SKM-1 treated with dmso at 0.1 percent for 144 hours (cell line): ENCODE measurements around the gene PCSK6.

Experiments used
- DNase-seq: peaks from one replicate; lab custom pipeline; 2025; ENCODE audit not compliant: unreplicated experiment; lab: John Stamatoyannopoulos, UW

The PCSK6 gene

DNA sequence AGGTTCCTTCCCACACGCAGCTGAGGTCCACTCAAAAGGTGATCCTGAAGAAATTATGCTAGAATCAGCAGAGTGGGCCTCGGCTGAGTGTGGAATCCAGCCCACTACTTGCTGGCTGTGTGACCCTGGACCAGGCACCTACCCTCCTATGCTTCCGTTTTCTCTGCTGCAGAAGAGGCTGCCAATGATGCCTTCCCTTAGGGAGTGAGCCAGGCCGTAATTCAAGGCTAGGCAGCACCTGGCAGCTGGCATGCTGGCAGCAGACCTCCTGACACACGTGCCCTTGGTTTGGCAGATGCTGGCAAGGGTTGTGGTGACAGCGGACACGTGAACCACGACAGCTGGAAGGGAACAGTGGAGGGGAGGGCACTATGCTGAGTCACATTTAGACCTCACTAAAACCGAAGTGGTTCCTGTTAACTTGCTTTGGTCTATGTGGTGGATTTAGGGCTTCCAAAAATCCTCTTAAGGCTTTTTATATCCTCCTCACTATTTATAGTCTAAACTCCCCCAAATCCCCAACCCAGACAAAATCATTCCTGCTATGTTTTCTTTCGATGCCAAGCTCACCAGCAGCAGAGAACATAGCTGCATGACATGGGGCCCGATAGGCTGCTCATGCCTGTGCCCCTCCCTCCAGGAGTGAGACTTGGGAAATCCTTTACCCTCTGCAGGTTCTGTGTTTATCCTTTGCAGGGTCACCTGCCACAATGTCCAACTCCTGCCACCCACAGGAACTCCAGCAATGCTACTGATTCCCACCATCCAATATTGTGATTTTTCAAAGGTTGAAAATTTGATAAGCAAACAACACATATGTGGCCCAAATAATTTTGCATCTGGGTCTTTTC lies 10.6 kb upstream of the PCSK6 start:
- peak; percentile 26 for DNase-seq

DNA sequence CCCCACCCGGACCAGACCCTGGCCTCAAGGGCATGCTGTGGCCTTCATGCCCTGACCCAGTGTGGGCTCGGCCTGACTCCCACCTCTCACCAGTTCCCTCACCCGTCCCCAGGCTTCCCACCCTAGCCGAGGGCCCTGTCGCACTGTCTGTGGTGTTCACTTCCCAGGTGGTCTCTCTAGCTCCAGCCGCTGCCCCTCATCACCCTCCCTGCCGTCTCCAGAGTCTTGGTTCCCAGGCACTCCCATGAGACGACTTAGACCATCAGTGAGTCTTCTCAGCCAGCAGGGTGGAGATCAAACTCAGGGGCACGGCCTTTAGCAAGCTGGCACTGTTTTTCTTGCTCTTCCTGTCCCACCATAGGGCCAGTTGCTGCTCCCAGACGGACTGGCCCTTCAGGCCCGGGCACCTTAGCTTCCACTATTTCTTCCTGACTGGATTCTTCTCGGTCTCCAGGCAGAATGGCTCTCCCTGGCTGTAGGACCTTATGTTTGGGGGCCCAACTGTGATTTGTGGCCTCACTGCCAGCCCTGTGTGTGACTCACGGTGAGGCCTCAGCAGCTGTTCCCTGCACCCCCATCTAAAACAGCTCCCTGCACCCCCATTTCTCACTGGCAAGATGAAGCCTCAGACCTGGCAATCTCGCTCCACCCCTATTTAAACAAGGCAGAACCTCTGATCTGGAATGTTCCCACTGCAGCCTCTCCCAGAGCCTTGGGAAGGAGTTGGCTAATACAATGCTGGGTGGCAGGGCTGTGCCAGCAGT lies 9.4 kb upstream of the PCSK6 start:
- DNase-seq = no peak

DNA sequence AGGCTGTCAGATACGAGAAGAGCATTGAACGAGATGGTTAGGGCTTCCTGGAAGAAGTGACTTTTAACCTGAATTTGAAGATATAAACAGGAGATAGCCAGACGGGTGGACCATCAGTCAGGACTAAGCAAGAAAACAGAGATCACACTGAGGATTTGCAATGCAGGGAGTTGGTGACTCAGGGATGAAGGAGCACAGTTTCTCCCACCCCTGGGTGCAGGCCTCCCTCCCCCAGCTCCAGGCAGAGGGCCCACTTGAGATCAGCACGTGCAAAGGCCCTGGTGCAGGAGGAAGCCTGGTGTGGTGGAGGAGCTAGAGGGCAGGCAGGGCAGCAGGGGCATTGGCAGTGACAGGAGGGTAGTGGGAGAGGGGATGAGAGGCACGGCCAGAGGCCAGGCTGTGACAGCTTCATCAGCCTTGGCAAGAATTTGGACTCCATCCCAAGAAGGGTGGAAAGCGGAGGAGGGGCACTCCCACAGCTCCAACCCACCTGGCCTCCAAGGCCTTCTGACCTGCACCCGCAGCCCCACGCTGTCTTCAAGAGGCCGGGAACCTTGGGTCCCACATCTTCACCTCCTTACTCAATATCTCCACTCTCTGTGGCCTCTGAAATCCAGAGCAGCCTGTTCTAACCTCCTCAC lies 8.7 kb upstream of the PCSK6 start:
- DNase-seq = no peak

DNA sequence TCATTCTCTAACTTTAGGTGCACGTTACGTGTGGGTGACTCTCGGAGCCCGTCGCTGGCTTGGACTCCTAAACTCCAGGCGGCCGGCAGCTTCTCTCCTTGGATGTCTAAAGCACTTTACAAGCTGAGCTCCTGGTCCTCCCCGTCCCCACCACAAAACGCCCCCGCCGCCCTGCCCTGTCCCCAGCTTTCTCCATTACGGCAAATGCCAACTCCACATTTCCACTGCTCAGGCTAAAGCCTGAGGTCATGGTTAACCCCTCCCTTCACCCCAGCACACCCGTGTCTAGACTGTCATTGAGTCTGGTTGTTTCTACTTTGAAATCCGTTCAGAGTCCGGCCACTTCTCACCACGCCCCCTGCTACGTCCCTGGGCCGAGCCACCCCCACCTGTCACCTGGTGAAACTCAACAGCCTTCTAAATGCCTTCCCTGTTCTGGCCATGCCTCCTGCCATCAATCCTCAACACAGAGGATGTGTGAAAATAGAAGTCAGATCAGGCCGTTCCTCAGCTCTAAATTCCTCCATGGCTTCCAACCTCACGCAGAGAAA lies 8.1 kb upstream of the PCSK6 start:
- DNase-seq = no peak

DNA sequence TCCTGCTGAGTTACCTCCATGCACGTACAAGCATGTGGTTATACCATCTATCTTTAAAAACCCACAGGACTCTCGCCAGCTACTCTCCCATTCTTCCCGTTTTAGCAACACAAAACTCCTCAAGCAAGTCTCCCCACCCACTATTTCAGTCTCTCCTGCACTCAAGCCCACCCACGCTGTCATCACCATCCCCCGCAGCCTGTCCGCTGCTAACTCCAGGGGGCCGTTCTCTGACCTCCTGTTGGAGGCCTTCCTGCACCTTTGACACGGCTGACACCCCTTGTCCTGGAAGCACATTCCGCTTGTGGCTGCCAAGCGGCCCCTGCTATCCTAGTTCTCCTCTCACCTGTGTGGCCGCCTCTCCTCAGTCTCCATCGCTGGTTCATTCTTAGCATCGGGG lies 7.5 kb upstream of the PCSK6 start:
- no peak for DNase-seq

DNA sequence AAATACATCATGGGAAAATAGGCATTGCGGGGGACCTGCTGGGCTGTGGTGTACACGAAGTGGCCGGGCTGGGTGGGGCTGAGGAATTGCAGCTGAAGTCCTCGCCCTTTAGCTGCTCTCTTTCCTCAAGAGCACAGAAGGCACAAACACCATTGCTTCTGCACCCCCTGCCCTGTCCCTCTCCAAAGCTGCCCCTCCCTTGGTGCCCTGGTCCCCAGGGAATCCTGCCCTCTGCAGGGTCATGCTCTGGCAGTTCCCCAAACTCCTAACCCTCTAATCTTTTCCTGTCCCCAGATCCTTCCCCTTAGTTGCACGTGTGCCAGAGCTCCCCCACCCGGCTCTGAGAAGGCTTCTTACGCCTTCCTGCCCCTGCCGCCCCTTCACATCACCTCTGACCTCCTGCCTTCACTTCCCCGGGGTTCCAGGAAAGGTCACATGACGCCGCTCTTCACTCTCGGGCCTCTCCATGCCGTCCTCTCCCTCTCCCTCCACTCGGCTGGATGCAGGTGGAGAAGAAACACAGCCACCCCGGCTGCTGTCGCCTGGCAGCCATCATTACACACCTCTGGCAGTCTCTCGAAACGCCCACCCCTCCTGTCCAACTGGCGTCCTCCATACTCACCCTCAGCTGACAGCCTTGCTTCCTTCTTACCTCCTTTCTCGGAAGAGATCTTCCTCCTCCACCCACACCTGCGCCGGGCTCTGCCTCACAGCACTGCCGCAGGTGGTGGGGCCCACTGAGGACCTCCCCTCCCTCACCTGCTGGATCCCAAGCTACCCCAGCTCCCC lies 6.9 kb upstream of the PCSK6 start:
- peak; percentile 62 for DNase-seq

DNA sequence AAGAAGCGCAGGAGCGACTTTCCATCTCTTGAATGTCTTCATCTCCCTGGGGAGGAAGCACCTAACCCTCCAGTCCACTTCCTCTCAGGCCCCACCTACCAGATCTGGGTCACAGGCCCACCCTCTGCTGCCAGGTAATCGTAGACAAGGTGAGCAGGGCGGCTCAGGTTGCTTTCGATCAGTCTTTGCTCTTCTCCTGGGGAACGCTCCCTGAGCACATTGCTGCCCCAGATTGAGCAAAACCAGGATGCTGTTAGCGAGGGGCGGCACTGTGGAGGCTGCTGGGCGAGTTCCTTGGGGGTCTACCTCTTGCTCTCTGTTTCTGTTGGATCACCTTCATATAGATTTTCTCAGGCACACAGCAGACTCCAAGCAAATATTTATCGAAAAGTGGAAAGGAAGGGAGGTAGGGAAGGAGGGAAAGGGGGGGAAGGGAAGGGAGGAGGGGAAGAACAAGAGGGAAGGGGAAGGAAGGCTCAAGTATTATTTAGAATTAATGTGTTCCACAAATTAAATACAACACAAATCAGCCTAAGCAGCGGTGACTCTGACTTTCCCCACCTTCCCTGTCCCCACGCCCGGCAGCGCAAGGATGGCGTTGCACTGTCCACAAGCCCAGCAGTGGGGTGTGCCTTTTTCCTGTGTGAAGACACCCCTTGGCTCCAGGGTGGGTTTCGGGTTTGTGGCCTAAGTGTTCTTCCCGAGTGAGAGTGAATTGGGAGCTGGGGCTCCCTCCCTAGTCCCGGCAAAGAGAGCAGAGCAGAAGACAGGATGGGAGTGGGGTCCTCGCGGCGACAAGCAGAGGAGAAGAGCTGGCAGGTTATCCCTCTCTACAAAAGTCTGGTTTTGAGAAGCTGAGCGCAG lies 6.1 kb upstream of the PCSK6 start:
- DNase-seq = no peak

DNA sequence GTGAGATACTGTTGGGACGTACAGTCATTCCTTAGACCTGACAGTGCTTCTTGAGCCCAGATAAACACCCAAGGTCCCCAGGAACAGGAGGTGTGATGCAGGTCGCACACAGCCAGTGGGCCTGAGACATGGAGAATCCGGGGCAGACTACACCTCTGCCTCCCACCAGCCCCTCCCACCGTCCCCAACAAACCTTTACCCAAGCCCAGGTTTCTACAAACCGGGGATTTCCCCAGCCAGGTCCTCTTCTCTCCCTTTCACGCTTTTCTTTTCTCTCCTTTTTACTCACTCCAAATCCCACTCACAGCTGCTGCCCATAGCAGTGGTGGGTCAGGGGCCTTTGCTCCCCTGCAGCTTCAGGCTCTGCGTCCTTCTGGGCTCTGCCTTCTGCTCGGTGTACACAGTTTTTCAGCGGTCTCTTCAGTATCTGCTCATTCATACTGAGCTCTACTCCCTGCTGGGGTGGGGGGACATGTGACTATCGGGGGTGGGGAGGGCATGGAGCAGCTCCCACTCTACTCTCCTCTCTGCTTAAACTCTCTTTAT lies 4.8 kb upstream of the PCSK6 start:
- no peak for DNase-seq

DNA sequence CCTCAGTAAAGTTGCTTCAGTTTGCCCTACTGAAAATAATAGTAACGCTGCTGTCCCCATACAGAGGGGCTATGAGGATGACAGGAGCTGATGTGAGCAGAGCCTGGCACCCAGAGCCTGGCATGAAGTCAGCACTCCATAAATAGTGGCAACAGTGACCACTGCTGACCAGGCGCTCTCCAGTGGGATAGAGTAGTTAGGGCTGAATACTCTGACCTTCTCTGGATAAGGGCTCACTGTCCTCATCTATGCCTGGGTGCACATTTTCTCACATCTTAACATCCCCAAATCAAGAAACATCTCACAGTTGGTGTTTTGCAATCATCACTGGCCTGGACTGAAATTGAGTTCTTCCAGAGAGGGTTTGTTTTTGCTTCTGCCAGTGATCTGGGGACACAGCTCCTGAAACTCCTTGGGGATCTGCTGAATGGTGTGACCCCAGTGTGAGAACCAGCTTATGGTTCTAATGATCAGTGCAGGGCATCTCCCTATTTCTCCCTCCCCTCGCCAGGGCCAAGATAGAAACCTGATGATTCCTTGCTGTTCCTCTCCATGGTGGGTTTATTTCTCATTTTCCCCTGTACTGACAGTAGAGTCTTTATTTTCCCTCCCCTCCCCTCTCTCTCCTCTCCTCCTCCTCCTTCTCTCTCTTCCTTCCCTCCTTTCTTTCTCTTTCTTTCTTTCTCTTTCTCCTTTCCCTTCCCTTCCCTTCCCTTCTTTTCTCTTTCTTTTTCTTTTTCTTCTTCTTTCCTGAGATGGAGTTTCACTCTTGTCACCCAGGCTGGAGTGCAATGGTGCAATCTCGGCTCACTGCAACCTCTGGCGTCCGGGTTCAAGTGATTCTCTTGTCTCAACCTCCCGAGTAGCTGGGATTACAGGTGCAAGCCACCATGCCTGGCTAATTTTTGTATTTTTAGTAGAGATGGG lies 3.5 kb upstream of the PCSK6 start:
- peak; percentile 33 for DNase-seq

DNA sequence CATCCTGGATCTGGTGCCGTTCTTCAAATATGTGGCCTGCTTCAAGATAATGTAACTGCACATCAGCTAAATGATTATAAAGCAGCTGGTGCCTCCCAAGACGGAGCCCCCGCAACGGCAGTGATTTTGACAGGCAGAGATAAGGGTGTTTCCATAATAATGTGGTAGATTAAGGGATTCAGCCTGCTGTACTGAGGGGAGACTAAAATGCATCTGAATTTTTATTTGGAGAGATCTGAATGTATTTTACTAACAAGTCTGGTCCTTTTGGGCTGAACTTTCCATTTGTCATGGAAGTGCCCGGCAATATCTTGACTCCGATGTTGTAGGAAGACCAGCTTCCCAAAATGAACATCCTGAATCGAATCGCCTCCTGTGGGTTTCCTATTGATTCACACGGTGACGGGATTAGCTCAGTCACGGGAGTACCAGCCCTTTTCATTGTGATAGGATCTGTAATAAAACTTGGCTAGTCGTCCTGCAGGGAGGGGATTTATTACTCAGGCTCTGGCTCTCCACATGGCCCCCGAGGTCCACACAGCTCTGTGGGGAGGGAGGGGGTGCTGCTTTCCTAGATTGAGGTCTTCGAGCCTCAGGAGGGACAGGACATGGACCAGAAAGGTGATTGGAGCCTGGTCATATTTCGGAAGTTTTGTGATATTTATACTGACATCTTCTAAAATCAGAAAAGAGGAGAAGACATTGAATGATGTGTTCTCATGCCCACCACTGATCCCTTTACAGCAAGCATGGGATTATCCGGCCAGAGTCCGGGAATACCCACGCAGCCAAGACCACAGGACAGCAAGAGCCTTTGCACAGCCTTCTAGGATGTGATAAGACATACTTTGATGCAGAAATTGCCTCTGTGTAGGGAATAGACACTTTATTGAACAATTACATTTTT lies 2.5 kb upstream of the PCSK6 start:
- DNase-seq = no peak

DNA sequence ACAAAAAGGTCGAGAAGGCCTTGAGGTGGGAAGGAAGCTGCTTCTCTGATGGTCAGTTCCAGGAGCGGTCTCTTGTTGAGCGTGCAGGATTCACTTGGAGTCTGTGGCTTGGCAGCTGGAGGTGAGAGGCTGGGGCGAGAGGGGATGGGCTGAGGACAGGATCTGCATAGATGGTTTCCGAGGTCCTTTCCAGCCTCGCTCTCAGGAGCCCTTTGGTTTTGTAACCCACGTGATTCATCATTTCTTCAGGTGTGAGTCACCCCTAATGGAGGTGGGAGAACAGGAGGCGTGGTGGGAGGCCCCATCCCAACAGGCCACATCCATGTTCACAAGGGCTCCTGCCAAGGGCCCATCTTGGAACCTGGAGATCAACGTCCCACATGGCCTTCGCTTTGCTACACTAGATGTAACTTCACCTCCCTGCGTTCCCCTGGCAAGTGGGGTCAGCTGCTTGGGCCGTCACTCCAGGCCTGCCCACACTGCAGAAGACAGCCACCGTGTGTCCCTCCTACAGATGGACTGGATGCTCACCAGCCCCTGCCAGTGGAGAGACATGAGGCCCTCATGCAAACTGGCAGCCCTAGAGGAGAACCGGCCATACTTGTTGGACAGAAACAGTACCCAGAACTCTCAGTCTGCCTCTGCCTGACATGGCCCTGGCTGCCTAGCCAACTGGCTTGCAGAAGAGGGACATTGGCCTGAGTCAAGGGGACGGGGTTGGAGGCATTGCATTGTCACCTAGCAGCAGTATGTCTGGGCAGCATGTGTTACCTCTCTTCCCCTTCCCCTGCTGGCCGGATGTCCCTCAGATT lies 1.6 kb upstream of the PCSK6 start:
- no peak for DNase-seq

DNA sequence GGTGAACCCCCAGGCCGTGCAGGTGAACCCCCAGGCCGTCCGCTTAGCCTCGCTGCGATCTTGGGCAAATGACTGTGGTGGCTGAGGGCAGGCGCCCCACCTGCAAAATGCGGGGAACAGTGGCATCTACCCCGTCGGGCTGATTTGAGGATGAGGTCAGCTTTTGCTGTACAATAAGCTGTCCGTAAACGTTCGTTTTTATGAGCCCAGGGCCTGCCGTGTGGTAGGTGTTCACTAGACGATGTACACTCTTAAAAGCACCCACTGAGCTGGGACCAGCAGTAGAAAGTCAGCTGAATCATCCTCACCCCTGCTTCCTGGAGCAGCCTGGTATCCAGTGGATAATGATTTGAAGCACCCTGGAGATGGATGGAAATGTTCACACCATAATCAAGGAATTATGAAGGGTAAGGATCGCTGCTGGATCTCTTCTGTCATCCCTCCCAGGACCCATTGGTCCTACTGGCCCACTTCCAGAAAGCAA lies 943 bp upstream of the PCSK6 start:
- DNase-seq = no peak

DNA sequence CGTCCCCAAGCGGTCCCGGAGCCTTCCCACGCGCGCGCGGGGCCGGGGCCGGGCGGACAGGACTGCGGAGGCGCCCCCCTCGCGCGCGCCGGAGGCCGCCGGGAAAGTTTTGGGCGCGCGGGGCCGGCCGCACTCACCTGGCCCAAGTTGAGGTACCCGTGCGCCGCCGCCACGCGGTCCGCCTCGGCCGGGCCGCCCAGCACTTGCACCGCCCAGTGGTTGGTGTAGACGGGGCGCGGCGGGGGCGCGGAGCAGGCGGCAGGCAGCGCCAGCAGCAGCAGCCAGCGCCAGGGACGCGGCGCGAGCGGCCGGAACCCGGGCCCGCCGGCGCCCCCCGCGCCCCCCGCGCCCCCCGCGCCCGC lies 289 bp downstream of the PCSK6 start:
- no peak for DNase-seq

DNA sequence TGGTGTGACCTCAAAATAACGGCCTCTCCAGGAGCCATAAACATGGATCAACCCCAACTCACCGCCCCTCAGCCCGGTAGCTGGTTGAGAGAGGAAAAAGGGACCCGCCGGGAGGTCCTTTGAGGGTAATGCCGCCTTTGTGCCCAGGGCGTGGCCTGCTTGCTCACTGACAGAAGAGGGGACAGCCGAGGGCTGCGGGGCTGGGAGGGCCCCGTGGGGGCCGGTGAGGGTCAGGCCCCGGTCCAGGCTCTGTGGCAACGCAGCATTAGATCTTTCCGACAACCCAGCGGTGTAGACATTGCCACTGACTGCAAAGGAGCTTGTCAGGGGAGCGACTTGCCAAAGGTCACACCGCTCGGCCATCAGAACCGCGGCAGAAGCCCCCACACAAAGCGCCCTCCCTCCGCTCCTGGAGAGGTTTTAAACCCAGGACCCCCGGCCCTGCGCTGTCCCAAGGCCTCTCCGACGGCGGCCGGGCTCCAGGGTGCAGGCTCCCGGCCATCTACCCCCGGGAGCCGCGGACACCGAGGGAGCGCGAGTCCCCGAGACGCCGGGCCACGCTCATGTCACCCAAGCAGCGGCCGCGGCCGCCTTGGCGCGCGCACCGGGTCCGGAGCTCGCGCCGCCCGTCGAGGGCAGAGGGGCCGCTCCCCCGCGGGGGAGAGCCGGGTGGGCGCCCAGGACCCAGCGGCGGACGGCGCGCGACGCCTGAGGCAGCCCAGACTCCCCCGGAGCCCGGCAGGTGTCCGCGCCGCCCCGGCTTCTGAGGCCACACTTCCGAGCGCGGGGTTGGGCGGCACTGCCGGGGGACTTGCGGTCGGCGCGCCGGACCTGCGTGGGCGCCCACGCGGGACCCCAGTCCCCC lies 975 bp downstream of the PCSK6 start:
- DNase-seq = no peak

DNA sequence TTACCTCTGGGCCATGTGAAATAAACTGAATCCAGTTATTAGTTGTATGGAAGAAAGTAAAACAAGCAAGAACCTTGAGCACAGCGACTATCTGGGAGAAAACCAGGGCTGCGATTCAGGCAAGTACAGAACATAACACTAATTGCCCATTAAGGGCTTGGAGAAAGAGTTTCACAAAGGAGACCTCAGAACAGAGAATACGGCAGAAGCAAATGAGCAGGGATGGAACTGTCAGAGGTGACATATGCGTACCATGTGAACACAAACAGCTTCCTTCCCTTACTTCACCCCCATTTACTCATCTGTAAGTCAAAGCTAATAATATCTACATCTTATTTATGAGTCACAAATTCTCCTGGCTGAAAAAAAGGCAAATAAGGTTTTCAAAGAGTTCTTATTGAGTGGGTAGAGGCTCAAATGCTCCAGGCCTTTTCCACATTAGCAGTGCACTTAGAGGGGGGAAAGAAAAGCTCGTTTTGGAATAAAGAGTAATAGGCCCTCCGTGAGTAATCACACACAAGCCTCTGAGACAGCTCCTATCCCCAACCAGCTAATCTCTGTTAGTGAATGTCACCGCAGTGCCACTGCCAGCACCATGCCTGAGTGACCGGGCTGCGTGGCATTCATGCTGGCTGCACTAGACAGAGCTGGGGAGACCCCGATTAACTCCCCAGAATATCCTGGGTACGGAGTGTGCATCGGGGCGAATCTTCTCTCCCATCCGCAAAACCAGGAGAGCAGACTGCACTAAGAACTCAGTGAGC lies 2.6 kb downstream of the PCSK6 start:
- no peak for DNase-seq
